GM12892 (cell line): Measurements from ENCODE around the gene DLGAP1.

Experiments used
- POLR2A ChIP-seq: IDR thresholded peaks from 2 replicates; pipeline ENCODE4 v1.6.1; 2011; ENCODE audit warnings: low read depth, low read length, control low read depth
- POLR2AphosphoS5 ChIP-seq: IDR thresholded peaks from 2 replicates; pipeline ENCODE4 v1.6.1; 2011; ENCODE audit warnings: low read depth, low read length, control low read depth
- TAF1 ChIP-seq: IDR thresholded peaks from 2 replicates; pipeline ENCODE4 v1.6.1; 2011; ENCODE audit warnings: low read depth, mild to moderate bottlenecking, control low read depth, low read length, borderline replicate concordance

GRCh38 chr18:3777122-3777521 lies 678.0 kb downstream of the DLGAP1 start:
- TF ChIP-seq POLR2A: no peak
- TF ChIP-seq POLR2AphosphoS5: no peak
- TF ChIP-seq TAF1: no peak
